ENCODE results near the gene GNG12. TPM values are rescaled to one million over a fixed set of nuclear protein-coding genes. Genes with fewer than 3 reads are reported as not detected.

GNG12 gene
- total and polyA plus RNA-seq, 2 donors (not counting 1 experiment from before 2014, with no cell fraction given), result not detected

- H4K20me1 ChIP-seq (ENCODE audit: control insufficient read depth, insufficient read depth, low read length, poor library complexity, severe bottlenecking), result no peaks in the 10 kb centered on the region
- Mint-ChIP-seq H3K4me1 (no peaks in the 10 kb centered on the region), H3K27ac (no peak overlapping the region), H3K9me3 (ENCODE audit: insufficient read depth) (no peaks in the 10 kb centered on the region), H3K27me3 (peaks cover 27% of the 10 kb centered on the region), H3K4me3 (no peak overlapping the region)
- POLR2A ChIA-PET, result no interaction called here
- H3K9me3 ChIP-seq (ENCODE audit: control extremely low read depth in 1 of 3, control insufficient read depth in 2 of 3, insufficient read depth in 1 of 3, low read length in 2 of 3), result peaks cover 0 to 4% (median 0%) of the 10 kb centered on the region in 3 donors
- H3K27ac ChIP-seq (ENCODE audit: low read length in 2 of 2), result no peak overlapping the region
- DNase-seq (no peak), ATAC-seq (ENCODE audit: low read depth) (no peak)
- no peaks in the 10 kb centered on the region for H3K4me1 ChIP-seq (ENCODE audit: control insufficient read depth in 2 of 2, insufficient read depth in 2 of 2, low read length in 2 of 2)
- intact Hi-C loops (cut with micrococcal nuclease), result no loop called here
- CTCF ChIA-PET, result no interaction called here
- peaks cover 0 to 2% (median 0%) of the 10 kb centered on the region in 4 experiments for H3K27me3 ChIP-seq (replicated peaks in 1 of 4; ENCODE audit: control extremely low read depth in 1 of 4, control insufficient read depth in 3 of 4, insufficient read depth in 4 of 4, low read length in 3 of 4)
- no peak overlapping the region for H3K9ac ChIP-seq (ENCODE audit: low read length)
- no peak overlapping the region for H2AFZ ChIP-seq (ENCODE audit: insufficient read depth, low read depth, low read length, poor library complexity, severe bottlenecking)
- TF ChIP-seq CTCF (IDR thresholded peaks at IDR 0.05), result no peak
- TF ChIP-seq EZH2 (IDR thresholded peaks at IDR 0.05; ENCODE audit: borderline replicate concordance, insufficient read depth, low read depth, low read length, poor library complexity, severe bottlenecking), result no peak
- H3K4me3 ChIP-seq (ENCODE audit: control extremely low read depth in 1 of 5, extremely low read depth in 1 of 5, insufficient read depth in 1 of 5, low read depth in 2 of 5, low read length in 4 of 5), result no peak overlapping the region
- H3K36me3 ChIP-seq (replicated peaks in 1 of 2; ENCODE audit: control extremely low read depth in 1 of 2, control insufficient read depth in 1 of 2, extremely low read depth in 1 of 2, insufficient read depth in 2 of 2, low read length in 1 of 2), result no peaks in the 10 kb centered on the region
- H3K79me2 ChIP-seq (ENCODE audit: control insufficient read depth, insufficient read depth, low read length), result no peaks in the 10 kb centered on the region
- H3K4me2 ChIP-seq (replicated peaks; ENCODE audit: low read depth, low read length, poor library complexity, severe bottlenecking), result no peak overlapping the region
- no CpG with 5 or more reads among the region's 4 CpGs for WGBS (ENCODE audit: insufficient coverage)
Observed at GRCh38 chr1:67821263-67821662, 12.0 kb downstream of the GNG12 start.

- H3K4me2 ChIP-seq (replicated peaks; ENCODE audit: low read depth, low read length, poor library complexity, severe bottlenecking), result no peak overlapping the region
- CTCF ChIA-PET, result no interaction called here
- POLR2A ChIA-PET, result no interaction called here
- H3K27ac ChIP-seq (ENCODE audit: low read length in 2 of 2), result no peak overlapping the region
- H3K9ac ChIP-seq (ENCODE audit: low read length), result no peak overlapping the region
- no peak for DNase-seq
- no peak for ATAC-seq (ENCODE audit: low read depth)
- WGBS (ENCODE audit: insufficient coverage), result 90% methylated on average over 7 of the region's 8 CpGs
- no peaks in the 10 kb centered on the region for H3K4me1 ChIP-seq (ENCODE audit: control insufficient read depth in 2 of 2, insufficient read depth in 2 of 2, low read length in 2 of 2)
- no peak overlapping the region for H3K27ac Mint-ChIP-seq
- no peak overlapping the region for H3K4me3 Mint-ChIP-seq
- no peaks in the 10 kb centered on the region for H3K27me3 ChIP-seq (replicated peaks in 1 of 4; ENCODE audit: control extremely low read depth in 1 of 4, control insufficient read depth in 3 of 4, insufficient read depth in 4 of 4, low read length in 3 of 4)
- intact Hi-C loops (cut with micrococcal nuclease), result no loop called here
- peaks cover 17% of the 10 kb centered on the region for H3K27me3 Mint-ChIP-seq
- no peaks in the 10 kb centered on the region for H3K36me3 ChIP-seq (replicated peaks in 1 of 2; ENCODE audit: control extremely low read depth in 1 of 2, control insufficient read depth in 1 of 2, extremely low read depth in 1 of 2, insufficient read depth in 2 of 2, low read length in 1 of 2)
- no peak overlapping the region for H3K4me3 ChIP-seq (ENCODE audit: control extremely low read depth in 1 of 5, extremely low read depth in 1 of 5, insufficient read depth in 1 of 5, low read depth in 2 of 5, low read length in 4 of 5)
- H2AFZ ChIP-seq (ENCODE audit: insufficient read depth, low read depth, low read length, poor library complexity, severe bottlenecking), result no peak overlapping the region
- H3K79me2 ChIP-seq (ENCODE audit: control insufficient read depth, insufficient read depth, low read length), result no peaks in the 10 kb centered on the region
- peaks cover 0 to 4% (median 0%) of the 10 kb centered on the region in 3 donors for H3K9me3 ChIP-seq (ENCODE audit: control extremely low read depth in 1 of 3, control insufficient read depth in 2 of 3, insufficient read depth in 1 of 3, low read length in 2 of 3)
- no peaks in the 10 kb centered on the region for H4K20me1 ChIP-seq (ENCODE audit: control insufficient read depth, insufficient read depth, low read length, poor library complexity, severe bottlenecking)
- H3K4me1 Mint-ChIP-seq, result no peaks in the 10 kb centered on the region
- H3K9me3 Mint-ChIP-seq (ENCODE audit: insufficient read depth), result no peaks in the 10 kb centered on the region
- no peak for TF ChIP-seq EZH2 (IDR thresholded peaks at IDR 0.05; ENCODE audit: borderline replicate concordance, insufficient read depth, low read depth, low read length, poor library complexity, severe bottlenecking)
- TF ChIP-seq CTCF (IDR thresholded peaks at IDR 0.05), result no peak
Observed at GRCh38 chr1:67818725-67819301, 14.5 kb downstream of the GNG12 start.
